Astrocyte of the spinal cord (primary cell): ENCODE measurements around the gene EXOSC9.
"Not testable (repeated sequence)": the region's sequence is repeated elsewhere in the genome, so short reads cannot be mapped to it uniquely, and the experiment has no call there.

Source experiments
- DNase-seq: peaks from one replicate; pipeline ENCODE4 v3.0.0; 2011; ENCODE audit warnings: low read depth, low spot score
- H3K4me3 ChIP-seq: 2 replicates; pipeline ENCODE4 v1.5.1; 2011; ENCODE audit warnings: low read depth, mild to moderate bottlenecking, low read length, moderate library complexity
- CTCF ChIP-seq: IDR thresholded peaks from 2 replicates; pipeline ENCODE4 v1.5.1; 2012; ENCODE audit warnings: low read depth, mild to moderate bottlenecking, low read length, inconsistent platforms
- in situ Hi-C: cut with HindIII; loops from 2 replicates; pipeline ENCODE4 v1.10.0; 2017; ENCODE audit warnings: low sequenced_read_pairs

EXOSC9 gene

GRCh38 chr4:121800961-121801714, at the start of gene EXOSC9:
EXOSC9 (plus strand) TSS chr4:121801323; CDS start chr4:121801425, 102 bp downstream.
- TF ChIP-seq CTCF = no peak
- peak; percentile 96 for DNase-seq
- peak within 1 kb of the TSS; percentile 95 for H3K4me3 ChIP-seq
- in situ Hi-C loops = no loop called here

GRCh38 chr4:121752142-121752541, 49.0 kb upstream of the EXOSC9 start:
- in situ Hi-C loops, DNase-seq: not testable (repeated sequence)

GRCh38 chr4:121758925-121759568, 42.1 kb upstream of the EXOSC9 start:
- no peak for TF ChIP-seq CTCF
- no peak for DNase-seq
- in situ Hi-C loops = no loop called here
- H3K4me3 ChIP-seq = no peak overlapping the region

More at GRCh38 chr4:121752142-121752541, 49.0 kb upstream of the EXOSC9 start:
- not testable (repeated sequence) for H3K4me3 ChIP-seq

GRCh38 chr4:121760205-121760604, 40.9 kb upstream of the EXOSC9 start:
- in situ Hi-C loops = no loop called here
- DNase-seq = no peak
- H3K4me3 ChIP-seq = no peak overlapping the region
- TF ChIP-seq CTCF = no peak

GRCh38 chr4:121764303-121764701, 36.8 kb upstream of the EXOSC9 start:
- no peak for DNase-seq
- TF ChIP-seq CTCF = no peak
- in situ Hi-C loops = no loop called here
- H3K4me3 ChIP-seq = peak overlapping the region; percentile 50

GRCh38 chr4:121764702-121765367, 36.3 kb upstream of the EXOSC9 start, which contains the start of gene SMIM43:
SMIM43 (minus strand) TSS chr4:121765164; CDS start chr4:121765105, 59 bp downstream.
- no peak for TF ChIP-seq CTCF
- H3K4me3 ChIP-seq = peak within 1 kb of the TSS; percentile 50
- in situ Hi-C loops = no loop called here
- DNase-seq = no peak

- peak overlapping the region; percentile 50 for H3K4me3 ChIP-seq
- DNase-seq = no peak
- in situ Hi-C loops = no loop called here
- TF ChIP-seq CTCF = no peak
These were observed 35.8 kb upstream of the EXOSC9 start for GRCh38 chr4:121765368-121765705.
